Neutrophil (primary cell): Measurements from ENCODE around the gene GRIA1.

Experiments used
- H3K27ac ChIP-seq: fragments of 200-600 bp; sonication (generic); 2 replicates; pipeline ENCODE4 v1.5.1; 2016; ENCODE audit warnings: mild to moderate bottlenecking, moderate library complexity
- H3K27me3 ChIP-seq: fragments of 200-600 bp; sonication (generic); 2 replicates; pipeline ENCODE4 v1.6.0; 2016; ENCODE audit warnings: mild to moderate bottlenecking
- H3K36me3 ChIP-seq: fragments of 200-600 bp; sonication (generic); 2 replicates; pipeline ENCODE4 v1.5.1; 2017
- H3K4me1 ChIP-seq, 2 experiments: fragments of 200-600 bp in 1 of 2; sonication (generic) in 1 of 2; 1 replicate in 1 of 2; 2 replicates in 1 of 2; pipeline versions ENCODE4 v1.5.1 to v1.6.1; 2013 to 2016; ENCODE audit warnings: low read depth in 1 of 2, low read length in 1 of 2, mild to moderate bottlenecking in 1 of 2, moderate library complexity in 1 of 2; ENCODE audit not compliant: control insufficient read depth in 1 of 2, insufficient read depth in 1 of 2
- H3K4me3 ChIP-seq, 2 experiments: fragments of 200-600 bp in 1 of 2; sonication (generic) in 1 of 2; 1 replicate in 1 of 2; 2 replicates in 1 of 2; pipeline ENCODE4 v1.5.1; 2013 to 2016; ENCODE audit warnings: low read depth in 1 of 2, low read length in 1 of 2, mild to moderate bottlenecking in 1 of 2, moderate library complexity in 1 of 2
- H3K9me3 ChIP-seq: fragments of 200-600 bp; sonication (generic); 2 replicates; pipeline ENCODE4 v1.5.1; 2016
- TF ChIP-seq, protein P1 (sequence below): fragments of 200-600 bp; sonication (generic); IDR thresholded peaks from 2 replicates; pipeline ENCODE4 v1.5.1; 2016; ENCODE audit warnings: antibody characterized with exemption

The GRIA1 gene

DNA sequence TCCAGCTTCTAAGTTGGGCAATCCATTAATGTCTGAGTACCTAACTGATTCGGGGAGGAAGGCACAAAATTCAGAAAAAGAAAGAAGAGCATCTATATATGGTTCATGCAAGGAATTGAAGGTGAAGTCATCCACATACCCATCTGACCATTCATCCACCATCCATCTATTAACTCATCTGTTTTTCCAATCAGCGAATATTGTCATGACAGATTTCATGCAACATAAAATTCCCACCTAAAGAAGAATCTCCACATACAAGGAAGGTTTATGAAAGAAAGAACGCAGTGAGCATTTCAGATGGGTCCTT, 164.7 kb downstream of the GRIA1 start:
- no peaks in the 10 kb centered on the region for H3K4me1 ChIP-seq
- H3K27me3 ChIP-seq: no peaks in the 10 kb centered on the region
- H3K4me3 ChIP-seq: no peak overlapping the region
- H3K9me3 ChIP-seq: no peaks in the 10 kb centered on the region
- TF ChIP-seq, protein P1, sequence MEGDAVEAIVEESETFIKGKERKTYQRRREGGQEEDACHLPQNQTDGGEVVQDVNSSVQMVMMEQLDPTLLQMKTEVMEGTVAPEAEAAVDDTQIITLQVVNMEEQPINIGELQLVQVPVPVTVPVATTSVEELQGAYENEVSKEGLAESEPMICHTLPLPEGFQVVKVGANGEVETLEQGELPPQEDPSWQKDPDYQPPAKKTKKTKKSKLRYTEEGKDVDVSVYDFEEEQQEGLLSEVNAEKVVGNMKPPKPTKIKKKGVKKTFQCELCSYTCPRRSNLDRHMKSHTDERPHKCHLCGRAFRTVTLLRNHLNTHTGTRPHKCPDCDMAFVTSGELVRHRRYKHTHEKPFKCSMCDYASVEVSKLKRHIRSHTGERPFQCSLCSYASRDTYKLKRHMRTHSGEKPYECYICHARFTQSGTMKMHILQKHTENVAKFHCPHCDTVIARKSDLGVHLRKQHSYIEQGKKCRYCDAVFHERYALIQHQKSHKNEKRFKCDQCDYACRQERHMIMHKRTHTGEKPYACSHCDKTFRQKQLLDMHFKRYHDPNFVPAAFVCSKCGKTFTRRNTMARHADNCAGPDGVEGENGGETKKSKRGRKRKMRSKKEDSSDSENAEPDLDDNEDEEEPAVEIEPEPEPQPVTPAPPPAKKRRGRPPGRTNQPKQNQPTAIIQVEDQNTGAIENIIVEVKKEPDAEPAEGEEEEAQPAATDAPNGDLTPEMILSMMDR: no peak
- H3K36me3 ChIP-seq: no peaks in the 10 kb centered on the region
- no peak overlapping the region for H3K27ac ChIP-seq

DNA sequence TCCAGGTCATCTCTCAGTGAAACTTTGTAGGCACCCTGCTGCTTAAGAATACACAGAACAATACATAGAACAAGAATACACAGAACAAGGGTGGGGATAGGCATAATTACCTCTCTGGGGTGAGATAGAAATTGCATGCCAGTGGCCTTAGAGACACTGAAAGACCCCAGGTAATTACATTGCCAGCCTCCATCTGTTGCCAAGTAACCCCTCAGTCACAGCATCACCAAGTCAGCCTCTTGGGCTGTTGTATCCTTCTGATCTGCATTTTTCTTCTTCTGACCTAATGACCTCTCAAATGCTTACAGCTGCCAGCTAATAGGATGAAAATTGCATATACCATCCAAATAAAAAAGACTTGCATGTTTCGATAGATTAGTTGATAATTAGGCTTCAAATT, 167.7 kb downstream of the GRIA1 start:
- Histone ChIP-seq H3K36me3 (no peaks in the 10 kb centered on the region), H3K27ac (no peak overlapping the region), H3K9me3 (no peaks in the 10 kb centered on the region), H3K27me3 (no peaks in the 10 kb centered on the region), H3K4me1 (no peaks in the 10 kb centered on the region), H3K4me3 (no peak overlapping the region)
- TF ChIP-seq, protein P1: no peak

DNA sequence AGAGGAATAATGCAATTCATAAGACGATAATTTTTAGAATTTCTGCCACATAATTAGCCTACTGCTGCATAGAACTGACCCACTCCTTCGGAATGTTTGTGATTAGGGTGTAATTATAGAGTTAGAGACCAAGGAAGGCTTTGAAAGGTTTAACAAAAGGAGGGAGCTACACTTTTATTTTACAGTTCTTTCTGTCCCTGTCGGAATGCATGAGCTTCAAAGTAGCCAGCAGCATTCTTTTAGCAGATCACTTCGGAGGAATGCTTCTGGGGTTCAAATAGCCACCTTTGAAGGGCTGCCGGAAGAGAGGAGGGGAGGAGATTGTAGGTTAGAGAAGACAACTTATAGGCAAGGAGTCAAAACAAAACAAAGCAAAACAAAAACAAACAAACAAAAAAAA, 168.1 kb downstream of the GRIA1 start:
- Histone ChIP-seq H3K27me3 (no peaks in the 10 kb centered on the region), H3K4me3 (no peak overlapping the region), H3K36me3 (no peaks in the 10 kb centered on the region), H3K27ac (no peak overlapping the region), H3K4me1 (no peaks in the 10 kb centered on the region), H3K9me3 (no peaks in the 10 kb centered on the region)
- TF ChIP-seq, protein P1: no peak

DNA sequence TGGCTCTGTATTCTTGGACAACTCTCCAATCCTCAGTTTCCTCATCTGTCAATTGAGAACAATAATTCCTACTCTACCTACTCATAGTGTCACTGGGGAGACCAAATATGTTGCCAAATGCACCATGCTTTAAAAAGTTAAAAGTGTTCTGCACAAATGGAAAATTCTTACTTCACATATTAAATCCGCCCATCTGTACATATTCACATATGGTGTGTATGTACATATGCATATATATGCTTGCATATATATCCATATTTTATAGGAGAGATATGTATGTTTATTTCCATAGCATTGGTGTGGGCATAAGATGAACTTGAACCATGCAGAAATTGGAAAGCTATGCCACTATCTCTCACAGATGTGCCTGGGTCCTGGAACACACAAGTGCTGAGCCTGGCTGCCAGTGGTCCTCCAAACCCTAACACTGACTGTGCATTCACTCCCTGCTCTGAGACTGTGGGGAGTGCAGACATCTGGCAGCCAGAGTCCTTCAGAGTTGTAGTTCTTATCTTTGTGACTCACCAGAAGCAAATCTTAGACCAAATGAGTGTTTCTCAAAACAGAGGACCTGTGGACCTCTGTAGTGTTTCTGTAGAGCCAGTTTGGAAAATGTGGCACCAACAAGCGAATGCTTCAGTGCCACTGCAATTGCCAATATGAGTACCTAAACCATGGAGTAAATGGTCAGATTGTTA, 168.7 kb downstream of the GRIA1 start:
- H3K27ac ChIP-seq: no peak overlapping the region
- no peak overlapping the region for H3K4me3 ChIP-seq
- no peaks in the 10 kb centered on the region for H3K4me1 ChIP-seq
- H3K36me3 ChIP-seq: no peaks in the 10 kb centered on the region
- no peaks in the 10 kb centered on the region for H3K27me3 ChIP-seq
- TF ChIP-seq, protein P1: no peak
- no peaks in the 10 kb centered on the region for H3K9me3 ChIP-seq

DNA sequence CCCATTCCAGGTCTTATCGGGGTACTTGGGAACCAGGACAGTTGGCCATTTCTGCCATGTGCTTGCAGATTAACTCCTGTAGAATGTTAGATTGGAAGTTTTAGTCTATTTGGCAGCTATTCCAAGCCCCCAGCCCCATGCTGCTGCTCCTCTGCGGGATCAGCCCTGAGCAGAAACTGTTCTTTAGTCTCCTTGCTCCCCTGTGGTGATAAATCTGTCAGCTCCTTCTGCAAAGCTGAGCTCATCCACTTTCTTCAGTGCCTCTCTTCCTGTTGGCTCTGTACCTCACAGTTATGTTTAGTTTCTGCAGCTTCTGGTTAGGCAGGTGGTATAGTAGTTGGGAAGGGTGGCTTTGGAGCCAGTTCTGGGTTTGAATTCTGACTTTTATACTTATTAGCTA, 170.4 kb downstream of the GRIA1 start:
- Histone ChIP-seq H3K4me1 (no peaks in the 10 kb centered on the region), H3K27ac (no peak overlapping the region), H3K36me3 (no peaks in the 10 kb centered on the region), H3K4me3 (no peak overlapping the region), H3K27me3 (no peaks in the 10 kb centered on the region), H3K9me3 (no peaks in the 10 kb centered on the region)
- TF ChIP-seq, protein P1: no peak

DNA sequence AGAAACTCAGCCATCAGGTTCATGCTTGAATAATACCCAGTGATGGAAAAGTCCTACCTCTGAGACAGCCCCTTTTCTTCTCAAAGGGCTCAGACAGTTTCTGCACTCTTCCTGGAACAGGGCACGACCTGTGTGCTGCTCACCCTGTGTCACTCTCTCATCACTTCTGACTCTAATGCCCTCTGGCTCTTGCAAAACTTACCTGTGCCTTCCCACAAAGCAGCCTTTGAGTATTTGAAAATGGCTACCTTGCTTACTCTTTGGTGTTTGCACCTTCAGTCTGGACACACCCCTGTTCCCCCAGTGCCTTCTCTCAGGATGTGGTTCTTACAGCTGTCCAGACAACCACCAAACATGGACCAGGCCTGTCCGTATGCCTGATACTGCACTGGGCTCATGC, 171.4 kb downstream of the GRIA1 start:
- Histone ChIP-seq H3K27ac (no peak overlapping the region), H3K9me3 (no peaks in the 10 kb centered on the region), H3K4me1 (no peaks in the 10 kb centered on the region), H3K27me3 (no peaks in the 10 kb centered on the region), H3K36me3 (no peaks in the 10 kb centered on the region), H3K4me3 (no peak overlapping the region)
- TF ChIP-seq, protein P1: no peak
